Posterior cingulate gyrus (tissue), 11 donors: ENCODE data around the gene HJURP.
A peak's percentile ranks its signal among the peaks of the same experiment; 100 is the strongest.

ENCODE experiments used
- DNase-seq, 10 donors: peaks; one replicate each; pipeline versions ENCODE4 v3.0.0 to v3.0.0-alpha.2; 2020 to 2021; ENCODE audit warnings: mixed read lengths in 3 of 10
- intact Hi-C: fragments of 100-400 bp; cut with DNase I; formaldehyde crosslinking; loops from one replicate; pipeline ENCODE4 v1.15.1; 2023

HJURP gene

GRCh38 chr2:233799087-233799665 is 55.2 kb downstream of the HJURP start:
- intact Hi-C loops = no loop called here
- DNase-seq = peak in 1 of 10 donors; percentile 2

GRCh38 chr2:233798335-233799086 is 55.8 kb downstream of the HJURP start:
- peak in 1 of 10 donors; percentile 33 for DNase-seq

GRCh38 chr2:233796254-233796653 is 58.1 kb downstream of the HJURP start:
- intact Hi-C loops = no loop called here

More at GRCh38 chr2:233798335-233799086, 55.8 kb downstream of the HJURP start:
- intact Hi-C loops = no loop called here

GRCh38 chr2:233795735-233796171 is 58.6 kb downstream of the HJURP start:
- intact Hi-C loops = no loop called here
- no peak for DNase-seq

More at GRCh38 chr2:233796254-233796653, 58.1 kb downstream of the HJURP start:
- no peak for DNase-seq

GRCh38 chr2:233794128-233794658 is 60.1 kb downstream of the HJURP start:
- intact Hi-C loops = no loop called here
- DNase-seq = no peak

GRCh38 chr2:233793465-233794127 is 60.7 kb downstream of the HJURP start:
- intact Hi-C loops = no loop called here
- DNase-seq = no peak

GRCh38 chr2:233792720-233793119 is 61.6 kb downstream of the HJURP start:
- DNase-seq = no peak

GRCh38 chr2:233791883-233792329 is 62.4 kb downstream of the HJURP start:
- intact Hi-C loops = no loop called here
- DNase-seq = no peak

More at GRCh38 chr2:233792720-233793119, 61.6 kb downstream of the HJURP start:
- intact Hi-C loops = no loop called here

GRCh38 chr2:233791151-233791882 is 63.0 kb downstream of the HJURP start:
- DNase-seq = no peak
- intact Hi-C loops = no loop called here

GRCh38 chr2:233789554-233789953 is 64.8 kb downstream of the HJURP start:
- DNase-seq = no peak
- intact Hi-C loops = no loop called here
